Fibroblast of the aortic adventitia (primary cell): ENCODE results near the gene TMED10. TPM values are rescaled to one million over a fixed set of nuclear protein-coding genes. Genes with fewer than 3 reads are reported as not detected.

Experiments used
- DNase-seq: peaks from one replicate; pipeline ENCODE4 v3.0.0-alpha.2; 2010; ENCODE audit warnings: low read depth
- H3K4me3 ChIP-seq: 2 replicates; pipeline ENCODE4 v1.5.1; 2011; ENCODE audit warnings: low read depth, mild to moderate bottlenecking, control low read depth, low read length, moderate library complexity
- CTCF ChIP-seq: IDR thresholded peaks from 2 replicates; pipeline ENCODE4 v1.5.1; 2011; ENCODE audit warnings: mild to moderate bottlenecking, low read length, control low read depth, inconsistent platforms; ENCODE audit not compliant: insufficient read depth
- total RNA-seq: library from RNA; depleted of rRNA; stranded (reverse); fragments of >200 nt; gene quantifications from 2 replicates; pipeline ENCODE4 v1.2.3, GENCODE V29; 2012; ENCODE audit warnings: low replicate concordance

The TMED10 gene
- total RNA-seq, 1 donor, result 373 TPM

DNA sequence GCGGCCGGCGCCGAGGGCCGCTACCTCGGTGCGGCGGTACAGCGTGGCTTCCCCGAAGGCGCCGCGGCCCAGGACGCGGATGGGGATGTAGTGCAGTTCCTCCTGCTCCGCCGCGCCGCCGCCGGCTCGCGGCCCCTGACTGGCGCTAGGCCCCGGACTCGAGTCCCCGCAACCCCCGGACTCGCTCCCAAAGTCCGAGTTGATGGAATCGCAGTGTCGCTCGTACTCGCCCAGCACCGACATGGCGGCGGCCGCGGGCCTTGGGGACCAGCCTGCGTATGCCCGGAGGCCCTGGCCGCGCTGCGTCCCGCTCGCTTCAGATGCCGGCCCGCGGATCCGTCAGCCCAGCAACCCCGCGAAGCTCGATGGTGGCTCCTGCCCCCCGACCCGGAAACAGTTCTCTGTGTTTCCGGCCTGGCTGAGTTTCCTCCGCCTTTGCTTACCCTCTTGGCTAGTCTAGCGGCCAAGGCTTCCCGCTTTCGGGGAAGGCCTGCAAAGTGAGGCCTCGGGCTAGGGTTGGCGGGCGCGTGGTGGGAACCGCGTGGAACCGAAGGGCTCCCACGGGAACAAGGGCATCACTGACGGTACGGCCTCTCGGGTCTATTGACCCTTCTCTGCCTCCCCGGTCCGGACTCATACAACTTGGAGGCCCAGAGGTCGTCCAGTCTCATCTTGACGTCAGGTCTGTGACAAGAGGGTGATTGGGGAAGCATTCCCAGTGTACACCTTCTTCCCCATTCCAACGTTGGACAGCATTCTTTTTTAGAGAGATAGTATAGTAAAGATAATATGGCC, 49.5 kb downstream of the TMED10 start, which contains the start of gene NEK9:
Gene NEK9 (minus strand): TSS at position 370 of the 795 bp plus-strand sequence. CDS start 127 bp downstream, at position 243.
- no peak for TF ChIP-seq CTCF
- H3K4me3 ChIP-seq, result peak within 1 kb of the TSS; percentile 81
- peak; percentile 83 for DNase-seq

- DNase-seq, result no peak
- H3K4me3 ChIP-seq, result peak overlapping the region; percentile 81
- no peak for TF ChIP-seq CTCF
Measured at GRCh38 chr14:75126121-75126544, 50.3 kb downstream of the TMED10 start.

- DNase-seq, result peak; percentile 75
- H3K4me3 ChIP-seq, result peak overlapping the region; percentile 81
- TF ChIP-seq CTCF, result no peak
Measured at GRCh38 chr14:75125617-75126016, 50.8 kb downstream of the TMED10 start.

DNA sequence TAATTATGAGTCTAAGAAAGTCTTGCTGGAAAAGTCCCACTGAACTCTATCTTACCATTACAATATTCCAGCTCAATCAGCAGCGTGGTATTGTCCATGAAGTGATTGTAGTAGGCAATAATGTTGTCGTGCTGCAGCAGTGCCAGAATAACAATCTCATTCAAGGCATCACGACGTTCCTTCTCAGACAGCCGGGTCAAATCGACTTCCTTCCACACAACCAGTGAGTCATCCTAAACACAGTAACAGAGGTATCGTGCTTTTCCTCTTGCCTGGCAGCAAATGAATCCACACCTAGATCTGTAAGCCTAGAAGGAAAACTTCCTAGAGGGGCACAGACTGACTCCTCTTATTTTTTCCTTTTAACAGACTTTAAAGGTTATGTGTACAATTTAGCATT, 52.4 kb downstream of the TMED10 start:
- TF ChIP-seq CTCF, result no peak
- H3K4me3 ChIP-seq, result no peak overlapping the region
- DNase-seq, result peak; percentile 73

DNA sequence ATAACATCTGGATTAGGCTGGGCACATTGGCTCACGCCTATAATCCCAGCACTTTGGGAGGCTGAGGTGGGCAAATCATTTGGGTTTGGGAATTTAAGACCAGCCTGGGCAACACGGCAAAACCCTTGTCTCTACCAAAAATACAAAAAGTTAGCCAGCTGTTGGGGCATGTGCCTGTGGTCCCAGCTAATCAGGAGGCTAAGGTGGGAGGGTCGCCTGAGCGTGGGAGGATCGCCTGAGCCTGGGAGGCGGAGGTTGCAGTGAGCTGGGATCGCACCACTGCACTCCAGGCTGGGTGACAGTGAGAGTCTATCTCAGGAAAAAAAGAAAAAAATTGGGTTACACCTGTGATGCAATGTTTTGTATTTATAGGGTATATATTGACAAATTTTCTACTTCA, 54.9 kb downstream of the TMED10 start:
- H3K4me3 ChIP-seq, result no peak overlapping the region
- TF ChIP-seq CTCF, result no peak
- no peak for DNase-seq

DNA sequence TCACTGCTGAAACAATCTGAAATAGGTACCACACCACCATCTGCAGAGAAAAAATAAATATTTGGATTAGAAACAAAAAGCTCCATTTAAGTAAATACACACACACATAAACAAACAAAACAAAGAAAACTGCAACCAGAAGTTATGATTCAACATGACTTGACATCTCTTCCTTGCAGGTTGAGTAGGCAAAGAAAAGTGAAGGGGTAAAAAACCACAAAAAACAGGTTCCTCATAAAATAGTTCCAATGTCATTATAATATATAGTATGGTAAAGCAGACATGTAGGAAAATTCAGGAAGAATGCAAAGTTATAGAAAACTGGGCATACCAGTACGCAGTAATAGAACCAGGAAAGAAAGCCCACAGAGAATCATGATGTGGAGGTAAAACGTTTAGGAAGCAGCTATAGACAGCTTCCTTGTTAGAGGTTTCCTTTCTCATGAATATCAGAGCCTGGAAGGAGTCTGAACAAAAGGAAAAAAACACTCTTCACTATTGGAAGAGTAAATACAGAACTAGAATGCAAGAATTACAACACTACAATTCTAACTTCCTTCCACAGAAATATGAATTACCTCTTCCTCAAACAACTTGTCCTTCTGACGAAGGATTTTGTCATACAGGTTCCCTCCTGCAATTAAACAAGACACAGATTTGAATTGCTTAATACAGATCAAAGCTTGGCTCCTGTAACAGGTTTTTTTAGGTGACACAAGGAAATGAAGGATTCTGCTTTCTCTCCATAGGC, 55.7 kb downstream of the TMED10 start:
- H3K4me3 ChIP-seq, result no peak overlapping the region
- TF ChIP-seq CTCF, result no peak
- DNase-seq, result no peak
